ENCODE data around the gene ZNF778.

DNA sequence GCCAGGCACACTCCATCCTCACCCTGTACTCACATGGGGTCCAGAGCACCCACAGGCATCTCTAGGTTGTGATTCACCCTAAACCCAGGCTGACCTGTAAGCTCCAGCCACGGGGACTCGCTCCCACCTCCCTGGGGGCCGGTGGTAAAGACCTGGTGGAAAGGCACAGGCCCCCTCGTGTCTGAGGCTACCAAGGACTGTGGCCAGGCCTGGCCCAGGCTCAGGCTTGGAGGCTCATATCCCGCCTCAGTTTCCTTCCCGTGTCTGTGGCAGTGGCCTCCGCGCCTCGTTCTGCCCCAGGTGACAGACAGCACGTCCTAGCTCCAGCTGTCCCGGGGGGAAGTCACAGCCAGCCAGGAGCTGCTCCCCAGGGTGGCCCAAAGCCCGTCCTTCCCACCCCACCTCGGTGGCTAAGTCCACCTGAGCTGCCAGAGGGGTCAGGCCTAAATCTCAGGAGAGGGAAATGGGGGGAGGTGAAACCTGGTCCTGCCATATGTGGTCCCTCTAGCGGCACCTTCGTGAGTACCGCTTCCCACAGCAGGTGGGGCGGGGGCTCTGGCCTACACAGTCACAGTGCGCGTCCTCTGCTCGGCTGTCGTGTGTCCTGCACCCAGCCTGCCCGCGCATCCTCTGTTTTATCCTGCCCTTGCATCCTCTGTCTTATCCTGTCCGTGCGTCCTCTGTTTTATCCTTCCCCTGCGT is 33.4 kb upstream of the ZNF778 start:
- TF ChIP-seq, protein P1, sequence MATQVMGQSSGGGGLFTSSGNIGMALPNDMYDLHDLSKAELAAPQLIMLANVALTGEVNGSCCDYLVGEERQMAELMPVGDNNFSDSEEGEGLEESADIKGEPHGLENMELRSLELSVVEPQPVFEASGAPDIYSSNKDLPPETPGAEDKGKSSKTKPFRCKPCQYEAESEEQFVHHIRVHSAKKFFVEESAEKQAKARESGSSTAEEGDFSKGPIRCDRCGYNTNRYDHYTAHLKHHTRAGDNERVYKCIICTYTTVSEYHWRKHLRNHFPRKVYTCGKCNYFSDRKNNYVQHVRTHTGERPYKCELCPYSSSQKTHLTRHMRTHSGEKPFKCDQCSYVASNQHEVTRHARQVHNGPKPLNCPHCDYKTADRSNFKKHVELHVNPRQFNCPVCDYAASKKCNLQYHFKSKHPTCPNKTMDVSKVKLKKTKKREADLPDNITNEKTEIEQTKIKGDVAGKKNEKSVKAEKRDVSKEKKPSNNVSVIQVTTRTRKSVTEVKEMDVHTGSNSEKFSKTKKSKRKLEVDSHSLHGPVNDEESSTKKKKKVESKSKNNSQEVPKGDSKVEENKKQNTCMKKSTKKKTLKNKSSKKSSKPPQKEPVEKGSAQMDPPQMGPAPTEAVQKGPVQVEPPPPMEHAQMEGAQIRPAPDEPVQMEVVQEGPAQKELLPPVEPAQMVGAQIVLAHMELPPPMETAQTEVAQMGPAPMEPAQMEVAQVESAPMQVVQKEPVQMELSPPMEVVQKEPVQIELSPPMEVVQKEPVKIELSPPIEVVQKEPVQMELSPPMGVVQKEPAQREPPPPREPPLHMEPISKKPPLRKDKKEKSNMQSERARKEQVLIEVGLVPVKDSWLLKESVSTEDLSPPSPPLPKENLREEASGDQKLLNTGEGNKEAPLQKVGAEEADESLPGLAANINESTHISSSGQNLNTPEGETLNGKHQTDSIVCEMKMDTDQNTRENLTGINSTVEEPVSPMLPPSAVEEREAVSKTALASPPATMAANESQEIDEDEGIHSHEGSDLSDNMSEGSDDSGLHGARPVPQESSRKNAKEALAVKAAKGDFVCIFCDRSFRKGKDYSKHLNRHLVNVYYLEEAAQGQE (IDR thresholded peaks at IDR 0.05; ENCODE audit: insufficient replicate concordance, low read depth), result no peak
- TF ChIP-seq, protein P2, sequence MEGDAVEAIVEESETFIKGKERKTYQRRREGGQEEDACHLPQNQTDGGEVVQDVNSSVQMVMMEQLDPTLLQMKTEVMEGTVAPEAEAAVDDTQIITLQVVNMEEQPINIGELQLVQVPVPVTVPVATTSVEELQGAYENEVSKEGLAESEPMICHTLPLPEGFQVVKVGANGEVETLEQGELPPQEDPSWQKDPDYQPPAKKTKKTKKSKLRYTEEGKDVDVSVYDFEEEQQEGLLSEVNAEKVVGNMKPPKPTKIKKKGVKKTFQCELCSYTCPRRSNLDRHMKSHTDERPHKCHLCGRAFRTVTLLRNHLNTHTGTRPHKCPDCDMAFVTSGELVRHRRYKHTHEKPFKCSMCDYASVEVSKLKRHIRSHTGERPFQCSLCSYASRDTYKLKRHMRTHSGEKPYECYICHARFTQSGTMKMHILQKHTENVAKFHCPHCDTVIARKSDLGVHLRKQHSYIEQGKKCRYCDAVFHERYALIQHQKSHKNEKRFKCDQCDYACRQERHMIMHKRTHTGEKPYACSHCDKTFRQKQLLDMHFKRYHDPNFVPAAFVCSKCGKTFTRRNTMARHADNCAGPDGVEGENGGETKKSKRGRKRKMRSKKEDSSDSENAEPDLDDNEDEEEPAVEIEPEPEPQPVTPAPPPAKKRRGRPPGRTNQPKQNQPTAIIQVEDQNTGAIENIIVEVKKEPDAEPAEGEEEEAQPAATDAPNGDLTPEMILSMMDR (IDR thresholded peaks at IDR 0.05; ENCODE audit: insufficient read depth, low read length), result no peak
- TF ChIP-seq POLR2AphosphoS5 (IDR thresholded peaks at IDR 0.05; ENCODE audit: low read depth), result no peak
- TF ChIP-seq GABPA (IDR thresholded peaks at IDR 0.05; ENCODE audit: low read depth), result no peak
- TF ChIP-seq SPI1 (IDR thresholded peaks at IDR 0.05; ENCODE audit: borderline replicate concordance, low read depth), result no peak

All from HL-60 (cell line).